Measurements from ENCODE around the gene DOCK2.
"Not testable (repeated sequence)": the region's sequence is repeated elsewhere in the genome, so short reads cannot be mapped to it uniquely, and the experiment has no call there.

The DOCK2 gene

DNA sequence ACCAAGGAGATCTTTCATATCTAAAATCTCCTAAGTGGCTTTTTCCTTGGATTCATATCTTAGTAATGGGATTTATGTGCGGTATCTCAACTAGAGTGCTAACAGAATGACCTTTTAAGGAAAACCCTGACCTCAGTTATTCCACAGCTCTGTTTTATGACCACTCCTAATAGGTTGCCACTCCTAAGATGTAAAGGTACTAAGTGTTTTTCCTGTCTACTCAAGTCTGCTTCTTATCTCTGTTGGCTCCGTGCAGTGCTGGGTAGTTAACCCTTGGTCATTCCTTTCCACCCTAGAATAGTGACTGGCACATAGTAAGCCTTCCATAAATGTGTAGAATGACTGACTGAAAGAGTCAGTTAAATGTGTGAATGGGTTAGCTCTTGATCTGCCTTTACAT, 161.4 kb downstream of the DOCK2 start:
- DNase-seq: no peak

DNA sequence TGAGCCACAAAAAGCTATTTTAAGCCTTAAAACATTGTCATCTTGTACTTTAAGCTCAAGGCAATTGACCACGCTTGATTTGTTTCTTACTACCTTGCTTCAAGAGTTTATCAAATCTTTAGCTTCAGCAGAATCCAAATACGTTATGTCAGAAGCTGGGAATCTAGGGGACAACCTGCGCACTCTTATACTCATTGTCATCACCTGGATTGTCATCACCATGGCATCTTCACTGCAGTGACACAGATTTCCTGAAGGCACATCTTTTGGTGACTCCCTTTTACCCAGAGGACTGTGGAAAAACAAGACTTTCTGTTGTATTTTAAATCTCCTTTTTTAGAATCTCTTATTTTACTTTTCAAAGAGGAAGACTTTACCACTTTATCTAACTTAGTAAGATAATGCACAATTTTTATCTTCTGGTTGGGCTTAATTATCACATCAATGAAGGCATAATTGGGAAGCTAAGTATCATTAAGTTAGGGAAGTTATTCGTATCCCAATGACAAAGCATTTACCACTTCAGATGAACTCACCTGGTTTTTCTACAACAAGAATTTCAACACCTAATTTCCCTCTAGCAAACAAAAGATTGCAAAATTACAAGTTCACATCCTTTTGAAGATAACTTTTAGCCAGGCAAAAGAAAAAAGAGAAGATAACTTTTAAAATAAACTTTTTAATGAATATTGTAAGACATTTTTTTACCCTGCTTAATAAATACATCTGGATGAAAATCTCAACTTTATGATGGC, 162.0 kb downstream of the DOCK2 start:
- no peak for DNase-seq

DNA sequence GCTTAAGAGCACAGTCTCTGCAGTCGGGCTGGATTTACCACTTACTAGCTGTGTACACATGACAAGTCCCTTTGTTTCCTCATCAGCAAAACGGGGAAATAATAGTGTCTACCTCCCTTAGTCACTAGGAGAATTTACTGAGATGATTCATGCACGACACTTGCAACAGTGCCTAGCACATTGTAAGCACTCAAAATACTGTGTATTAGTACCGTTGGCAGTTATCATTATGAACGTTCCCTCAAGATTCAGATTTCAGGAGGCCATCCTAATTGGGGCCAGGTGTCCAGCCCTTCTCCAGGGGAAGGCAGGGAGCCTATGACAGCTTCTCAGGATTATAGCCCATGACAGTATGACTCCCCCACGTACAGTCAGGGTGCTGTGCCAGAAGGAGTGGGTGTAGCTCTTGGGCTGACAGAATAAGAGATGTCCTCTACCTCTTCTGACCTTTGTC, 164.3 kb downstream of the DOCK2 start:
- no peak for DNase-seq

DNA sequence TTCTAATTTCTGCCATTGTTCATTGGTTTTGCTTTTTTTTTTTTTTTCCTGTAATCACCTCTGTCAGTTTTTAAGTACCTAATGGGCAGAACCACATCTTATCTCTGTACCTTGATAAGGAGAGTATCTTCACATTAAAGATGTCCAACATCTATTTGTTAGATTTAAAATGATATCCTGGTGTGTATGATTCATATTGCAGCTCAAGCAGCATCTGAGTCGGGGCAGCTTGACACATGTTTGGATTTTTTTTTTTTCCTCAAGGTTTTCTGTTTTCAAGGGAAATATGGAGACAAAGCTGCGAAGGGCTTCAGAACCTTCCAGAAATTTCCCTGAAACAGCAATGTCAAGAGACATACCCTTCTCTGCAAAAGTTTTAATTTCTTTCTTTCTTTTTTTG, 164.7 kb downstream of the DOCK2 start:
- DNase-seq: no peak

DNA sequence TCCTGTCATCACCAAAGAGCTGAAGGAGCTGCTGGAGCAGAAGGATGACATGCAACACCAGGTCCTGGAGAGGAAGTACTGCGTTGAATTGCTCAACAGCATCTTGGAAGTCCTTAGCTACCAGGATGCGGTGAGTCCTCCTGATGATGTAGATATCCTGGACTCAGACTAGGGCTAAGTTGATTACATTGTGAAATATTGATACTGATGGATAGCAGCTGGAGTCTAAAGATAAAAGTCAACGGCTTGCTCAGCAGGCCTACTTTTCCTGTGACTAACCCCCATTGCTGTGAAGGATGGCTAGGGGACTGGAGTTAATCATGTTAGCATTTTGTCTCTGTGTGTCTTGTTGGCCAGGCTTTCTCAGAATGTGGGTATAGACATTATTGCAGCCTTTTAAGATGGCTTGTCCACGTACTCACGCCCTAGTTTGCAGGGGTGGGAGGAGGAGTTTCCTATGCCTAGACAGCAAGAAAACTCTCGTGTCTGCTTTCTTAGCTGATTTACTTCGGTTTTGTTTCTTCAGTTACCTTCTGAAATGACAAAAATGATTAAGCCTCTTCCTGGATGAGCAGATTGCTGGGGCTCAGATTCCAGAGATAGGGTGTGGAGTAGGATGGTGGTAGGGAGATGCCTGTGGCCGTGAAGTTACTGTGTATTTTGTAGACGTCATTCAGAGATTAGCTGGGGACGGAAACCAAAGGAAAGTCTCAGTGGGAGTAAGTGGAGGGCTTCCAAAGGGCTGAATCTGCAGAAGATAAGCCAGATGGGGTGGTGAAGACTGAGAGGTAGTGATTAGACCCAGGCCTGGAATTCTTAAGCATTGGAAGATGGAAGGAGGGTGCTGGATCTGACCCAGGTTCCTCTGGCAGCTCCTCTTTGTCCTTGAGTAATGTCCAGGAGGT, 166.3 kb downstream of the DOCK2 start:
- DNase-seq: no peak

DNA sequence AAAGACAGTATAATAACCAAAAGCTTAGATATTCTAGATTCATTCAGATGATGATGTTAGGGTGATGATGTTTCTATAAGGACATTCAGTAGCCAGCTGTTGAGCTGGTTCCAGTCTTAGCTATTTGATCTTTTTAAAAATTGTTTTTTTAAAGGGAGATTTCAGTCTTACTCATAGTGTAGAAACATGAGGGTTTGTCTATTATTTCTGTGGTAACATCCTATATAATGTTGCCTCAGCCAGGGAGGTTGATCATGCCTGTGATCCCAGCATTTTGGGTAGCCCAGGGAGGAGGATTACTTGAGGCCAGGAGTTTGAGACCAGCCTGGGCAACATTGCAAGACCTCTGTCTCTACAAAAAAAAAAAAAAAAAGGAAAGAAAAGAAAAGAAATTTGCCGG, 167.8 kb downstream of the DOCK2 start:
- no peak for DNase-seq

DNA sequence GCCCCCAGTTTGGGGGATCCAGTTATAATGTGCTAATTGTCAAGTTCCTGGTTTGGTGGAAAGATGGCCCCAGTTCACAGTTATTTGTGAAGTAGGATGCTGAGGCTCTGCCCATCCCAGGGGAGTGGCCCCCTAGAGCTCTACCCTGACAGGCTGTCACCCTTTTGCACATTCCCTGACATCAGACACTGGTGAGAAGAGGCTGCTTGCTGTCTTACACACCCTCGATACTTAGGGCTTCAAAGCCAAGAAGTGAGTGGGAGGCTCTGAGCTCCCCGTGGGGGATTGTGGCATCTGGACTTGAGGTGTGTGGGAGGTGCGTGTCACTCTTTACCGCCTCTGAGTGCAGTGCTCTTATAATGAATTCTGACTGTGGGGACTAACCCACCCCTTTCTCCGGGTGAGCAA, 168.5 kb downstream of the DOCK2 start:
- peak; percentile 51 for DNase-seq

DNA sequence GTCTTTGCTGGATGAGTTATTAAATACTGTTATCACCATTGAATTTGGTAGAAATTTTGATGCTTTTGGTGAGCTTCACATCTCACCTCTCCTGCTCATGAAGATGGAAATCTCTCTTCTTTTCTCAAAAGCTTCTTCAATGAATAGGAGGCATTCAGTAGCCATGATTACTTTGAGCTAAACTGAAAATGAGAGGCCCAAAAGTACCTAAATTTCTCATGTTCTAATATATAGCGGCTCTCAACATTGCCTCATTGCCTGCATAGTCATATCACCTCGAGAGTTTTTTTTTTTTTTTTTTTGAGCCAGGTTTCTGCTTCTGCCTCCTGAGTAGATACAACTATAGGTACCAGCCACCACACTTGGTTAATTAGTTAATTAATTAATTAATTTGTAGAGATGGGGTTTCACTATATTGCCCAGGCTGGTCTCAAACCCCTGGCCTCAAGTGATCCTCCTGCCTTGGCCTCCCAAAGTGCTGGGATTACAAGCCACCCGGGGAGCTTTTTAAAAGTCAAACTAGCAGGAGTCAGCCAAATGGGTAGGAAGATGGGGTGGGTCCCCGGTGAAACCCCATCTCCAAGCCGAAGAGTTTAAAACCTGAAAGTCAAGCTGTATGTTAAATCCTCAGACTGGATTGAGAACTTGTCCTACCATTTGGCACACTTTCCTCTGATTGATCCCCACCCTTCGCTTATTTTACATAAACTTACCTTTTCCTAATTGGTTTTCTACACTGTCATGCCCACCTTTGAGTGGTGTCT, 169.0 kb downstream of the DOCK2 start:
- no peak for DNase-seq

DNA sequence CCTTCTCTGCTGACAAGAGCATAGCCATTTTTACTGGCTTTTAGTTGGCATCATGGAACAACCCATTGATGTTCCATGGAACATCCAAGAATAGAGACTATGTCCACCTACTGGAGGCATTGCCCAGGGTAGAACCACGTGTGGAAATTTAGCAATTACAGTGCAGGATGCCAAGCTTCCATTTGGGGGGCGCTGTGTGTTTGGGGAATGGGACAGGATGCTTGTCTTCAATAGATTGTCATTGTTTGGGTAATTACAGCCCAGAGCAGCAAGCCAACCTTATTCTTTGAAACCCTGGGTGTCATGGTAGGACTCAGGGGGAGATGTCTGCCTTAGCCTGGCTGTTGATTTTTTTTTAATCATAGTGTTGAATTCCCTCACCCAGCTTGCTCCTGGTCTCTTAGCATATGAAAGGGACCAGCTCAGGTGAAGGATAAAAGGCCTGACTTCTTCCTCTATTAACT, 171.1 kb downstream of the DOCK2 start:
- DNase-seq: no peak

DNA sequence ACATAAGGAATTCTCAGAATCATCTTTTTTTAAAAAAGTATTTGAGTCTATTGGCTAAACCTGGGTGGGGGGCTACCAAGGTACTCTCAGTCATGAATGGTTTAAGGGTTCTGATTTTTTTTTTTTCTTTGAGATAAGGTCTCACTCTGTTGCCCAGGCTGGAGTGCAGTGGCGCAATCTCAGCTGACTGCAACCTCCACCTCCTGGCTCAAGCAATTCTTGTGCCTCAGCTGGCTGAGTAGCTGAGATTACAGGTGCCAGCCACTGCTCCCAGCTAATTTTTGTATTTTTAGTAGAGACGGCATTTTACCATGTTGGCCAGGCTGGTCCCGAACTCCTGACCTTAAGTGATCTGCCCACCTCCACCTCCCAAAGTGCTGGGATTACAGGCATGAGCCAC, 171.8 kb downstream of the DOCK2 start:
- DNase-seq: not testable (repeated sequence)

DNA sequence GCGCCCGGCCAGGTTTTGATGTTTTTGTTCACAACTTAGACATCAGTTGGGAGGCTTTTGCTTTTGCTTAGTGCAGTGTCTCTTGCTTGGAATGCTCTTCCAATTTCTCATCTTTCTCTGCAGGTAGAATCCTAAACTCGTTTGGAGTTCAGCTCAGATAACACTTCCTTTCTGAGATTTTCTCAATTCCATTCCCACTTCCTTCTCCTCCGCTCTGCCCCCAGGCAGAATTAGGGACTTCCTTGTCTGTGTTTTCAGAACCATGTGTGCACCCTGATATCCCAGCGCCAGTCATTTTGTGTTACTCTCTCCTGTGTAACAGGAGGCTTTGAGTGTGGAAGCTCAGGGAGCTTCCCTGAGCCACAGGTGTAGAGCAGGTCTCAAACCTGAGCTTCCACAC, 172.2 kb downstream of the DOCK2 start:
- DNase-seq: no peak

DNA sequence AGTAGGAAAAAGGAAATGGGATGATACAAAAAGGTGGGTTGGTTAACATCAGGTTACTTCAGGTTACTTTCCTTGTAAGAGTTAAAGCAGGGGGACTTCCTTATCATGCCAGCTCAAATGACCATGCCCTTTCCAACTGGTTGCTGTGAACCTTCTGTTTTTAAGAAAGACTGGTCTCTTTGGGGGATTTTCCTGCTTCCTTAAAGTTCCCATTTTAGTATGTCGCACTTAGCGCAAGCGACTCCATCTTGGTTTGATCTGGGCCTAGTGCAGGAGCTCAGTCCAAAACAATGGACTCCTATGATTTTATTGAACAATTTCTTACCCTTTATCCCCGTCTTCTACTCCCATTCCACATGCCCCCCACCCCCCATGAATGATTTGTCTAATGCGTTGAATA, 173.4 kb downstream of the DOCK2 start:
- no peak for DNase-seq

DNA sequence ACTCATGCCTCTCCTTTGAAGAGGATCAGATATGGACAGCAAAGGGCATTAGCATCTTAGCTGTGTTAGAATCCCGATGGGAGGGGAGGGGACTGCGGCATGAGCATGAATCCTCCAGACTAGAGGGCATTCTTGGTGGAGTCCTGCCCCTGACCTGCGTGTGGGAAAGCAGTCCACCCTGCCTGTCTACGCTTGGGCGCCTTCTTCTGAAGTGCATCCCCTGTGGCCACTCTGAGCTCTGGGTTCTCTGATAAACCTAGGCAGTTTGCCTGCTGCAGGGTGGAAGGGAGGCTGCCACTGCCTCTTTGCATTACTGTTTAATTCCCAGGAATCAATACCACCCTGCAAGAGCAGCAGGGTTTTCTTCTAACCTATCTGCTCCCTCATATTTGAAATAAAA, 173.9 kb downstream of the DOCK2 start:
- DNase-seq: no peak

DNA sequence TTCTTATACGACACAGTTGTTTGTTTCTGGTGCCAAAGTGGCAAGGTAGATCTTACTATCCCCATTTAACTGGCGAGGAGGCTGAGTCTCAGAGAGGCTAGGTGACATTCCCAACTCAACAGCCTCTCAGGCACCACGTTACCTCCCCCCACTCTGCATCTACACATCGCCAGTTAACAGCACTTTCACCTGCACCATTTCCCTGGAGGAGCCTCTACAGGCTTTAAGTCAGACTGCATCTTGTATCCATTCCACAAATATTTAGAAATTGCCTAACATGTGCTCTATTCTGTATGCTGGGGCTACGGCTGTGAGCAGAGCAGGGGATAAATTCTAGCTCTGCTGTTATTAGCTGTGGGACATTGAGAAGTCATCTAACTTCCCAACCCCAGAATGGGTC, 174.6 kb downstream of the DOCK2 start:
- no peak for DNase-seq

DNA sequence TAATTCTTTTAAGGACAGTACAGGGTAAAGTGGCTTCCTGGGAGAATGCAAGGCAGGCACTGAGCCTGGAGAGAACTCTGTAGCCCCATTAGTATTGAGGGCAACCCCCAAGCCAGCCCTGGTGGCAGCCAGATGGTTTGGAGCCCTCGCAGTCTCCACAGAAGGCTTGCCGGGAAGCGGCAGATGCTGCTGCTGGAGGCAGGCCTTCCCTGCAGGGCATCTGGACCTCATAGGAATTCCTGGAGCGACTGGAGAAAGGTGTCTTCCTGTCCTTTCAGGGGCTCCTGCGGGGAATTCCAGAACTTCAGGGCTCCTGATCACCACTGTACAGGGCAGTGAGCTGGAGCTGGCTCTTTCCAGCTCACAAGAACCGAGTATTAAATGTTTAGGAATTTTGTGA, 175.7 kb downstream of the DOCK2 start:
- DNase-seq: no peak

DNA sequence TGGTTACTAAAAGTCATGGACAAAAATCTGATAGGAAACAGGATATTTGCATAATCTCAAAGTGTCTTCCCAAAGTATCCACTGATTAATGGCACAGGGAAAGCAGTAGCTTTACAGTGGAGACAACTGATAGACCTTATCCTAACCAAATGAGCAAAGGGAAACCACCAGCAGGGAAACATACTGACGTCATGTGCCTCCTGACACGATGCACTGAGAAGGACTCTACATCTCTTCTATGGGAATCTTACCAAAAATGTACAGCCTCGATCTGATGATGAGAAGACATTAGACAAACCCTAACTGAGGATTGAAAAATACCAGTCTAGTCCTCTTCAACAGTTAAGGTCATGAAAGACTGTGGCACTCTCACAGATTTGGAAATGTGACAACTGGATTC, 177.0 kb downstream of the DOCK2 start:
- DNase-seq: no peak

DNA sequence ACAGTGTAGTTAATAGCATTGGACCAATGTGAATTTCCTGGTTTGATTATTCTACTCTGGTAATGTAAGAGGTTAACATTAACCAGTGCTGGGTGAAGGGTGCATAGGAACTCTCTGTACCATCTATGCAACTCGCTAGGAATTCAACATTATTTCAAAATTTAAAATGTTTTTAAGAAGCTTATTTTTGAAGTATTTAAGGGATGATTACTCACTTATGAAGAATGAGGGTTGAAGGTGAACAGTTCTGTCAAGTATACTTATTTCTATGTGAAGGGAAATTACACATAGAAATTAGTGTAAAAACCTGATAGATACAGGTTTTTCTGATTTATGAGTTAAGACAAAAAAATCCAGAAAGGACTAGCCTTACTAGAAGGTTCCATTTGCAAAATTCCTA, 177.4 kb downstream of the DOCK2 start:
- DNase-seq: no peak

DNA sequence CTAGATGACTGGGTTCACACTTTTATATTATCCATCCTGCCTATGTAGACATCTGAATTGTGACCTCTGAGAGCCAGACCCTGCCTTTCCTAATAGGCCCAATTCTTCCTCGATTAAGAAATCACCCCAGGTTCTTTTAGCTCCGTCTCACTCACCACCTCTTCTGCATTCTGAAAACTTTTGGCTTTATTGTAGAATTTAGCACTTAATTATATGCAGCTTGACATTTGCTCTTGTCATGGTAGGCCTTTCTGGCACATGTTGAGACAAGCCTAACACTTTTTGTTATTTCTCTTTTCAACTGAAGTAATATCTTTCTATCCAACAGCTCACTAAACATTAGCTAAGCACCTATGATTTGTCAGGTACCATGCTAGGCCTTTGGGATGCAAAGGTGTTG, 180.0 kb downstream of the DOCK2 start:
- no peak for DNase-seq

DNA sequence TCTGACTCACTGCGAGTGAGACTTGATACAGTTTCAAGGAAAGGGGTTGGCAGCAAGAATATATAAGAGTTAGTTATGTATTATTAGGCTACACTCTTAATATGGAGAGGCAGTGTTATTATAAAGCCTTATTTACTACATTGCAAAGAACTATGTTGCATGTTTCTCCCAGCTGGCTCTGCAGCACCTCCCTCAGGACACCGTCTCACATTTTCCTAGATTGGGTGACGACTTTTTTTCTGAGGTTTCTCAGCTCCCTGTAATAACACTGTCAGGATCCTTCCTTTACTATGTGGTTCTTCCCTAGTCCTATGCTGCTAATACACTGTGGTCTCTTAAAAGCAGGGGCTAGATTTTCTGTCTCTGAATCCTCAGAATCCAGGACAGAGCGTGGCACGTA, 189.5 kb downstream of the DOCK2 start:
- no peak for DNase-seq

DNA sequence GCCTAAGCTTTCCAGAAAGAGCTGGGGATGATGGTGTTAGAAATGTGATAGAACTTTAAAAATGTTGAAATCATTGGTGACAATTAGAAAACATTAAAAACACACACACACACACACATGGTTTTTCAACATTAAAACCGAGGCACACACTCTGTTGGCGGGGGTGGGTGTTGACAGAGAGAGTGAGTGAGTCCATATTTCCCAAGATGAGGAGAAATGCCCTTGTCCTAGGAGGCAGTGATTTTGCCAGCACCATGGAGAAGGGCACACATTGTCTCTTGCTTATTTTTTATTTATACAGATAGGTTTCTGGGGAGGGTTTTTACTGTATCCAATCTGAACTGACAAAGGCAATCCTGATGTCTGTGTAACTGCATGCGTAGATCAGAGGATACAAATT, 190.7 kb downstream of the DOCK2 start:
- no peak for DNase-seq

DNA sequence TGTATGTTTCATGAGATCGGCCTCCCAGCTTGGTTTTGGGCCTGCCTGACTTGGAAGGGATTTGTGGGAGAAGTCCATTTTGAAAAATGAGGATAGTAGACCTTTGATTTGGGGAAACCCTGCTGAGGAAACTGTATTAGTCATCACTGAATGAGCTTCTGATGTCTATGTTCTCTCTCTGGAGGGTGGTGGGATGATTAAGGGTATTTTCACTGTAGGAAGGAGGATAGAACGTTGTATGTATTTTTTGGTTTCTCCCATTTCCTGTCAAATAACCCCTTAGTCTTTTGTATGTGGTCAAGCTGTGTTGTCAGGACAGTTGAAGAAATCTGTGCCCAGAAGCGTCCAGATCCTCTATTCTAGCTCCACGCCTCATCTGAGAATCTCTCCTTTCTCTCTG, 191.3 kb downstream of the DOCK2 start:
- no peak for DNase-seq

DNA sequence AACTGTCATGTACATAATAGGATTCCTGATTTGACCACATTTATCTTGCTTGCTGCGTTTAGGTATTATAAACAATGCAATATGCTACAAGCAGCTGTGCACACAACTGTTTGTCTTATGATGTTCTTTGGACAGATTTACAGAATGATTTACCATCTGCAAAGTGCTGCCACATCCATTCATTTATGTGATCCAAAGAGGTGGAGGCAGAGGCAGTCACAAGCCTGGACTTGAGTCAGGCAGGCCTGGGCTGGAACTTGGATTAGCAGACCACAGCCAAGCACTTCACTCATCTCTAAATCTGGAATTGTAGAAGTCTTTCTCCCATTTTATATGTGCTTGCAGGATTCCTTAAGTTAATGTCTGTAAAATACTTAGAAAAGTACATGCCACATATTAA, 194.3 kb downstream of the DOCK2 start:
- DNase-seq: no peak

DNA sequence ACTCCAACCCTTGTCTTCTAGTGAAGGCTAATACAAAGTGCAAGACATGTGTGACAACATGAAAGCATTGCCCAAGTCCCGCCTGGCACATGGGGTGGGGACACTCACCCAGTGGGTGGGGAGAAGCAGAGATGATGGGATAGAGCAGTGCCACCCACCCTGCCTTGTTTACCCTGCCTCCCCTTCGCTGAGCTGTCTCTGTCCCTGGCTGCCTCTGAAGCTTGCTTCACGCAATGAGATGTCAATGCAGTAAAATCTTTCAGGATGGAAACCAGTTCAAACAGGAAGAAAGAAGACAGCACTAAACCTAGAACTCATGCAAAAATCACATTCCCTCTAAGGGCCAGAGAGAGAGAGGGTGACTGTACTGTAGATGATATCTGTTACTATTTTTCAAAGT, 195.2 kb downstream of the DOCK2 start:
- no peak for DNase-seq
